Measurements from ENCODE around the gene INTS1.

INTS1 gene

DNA sequence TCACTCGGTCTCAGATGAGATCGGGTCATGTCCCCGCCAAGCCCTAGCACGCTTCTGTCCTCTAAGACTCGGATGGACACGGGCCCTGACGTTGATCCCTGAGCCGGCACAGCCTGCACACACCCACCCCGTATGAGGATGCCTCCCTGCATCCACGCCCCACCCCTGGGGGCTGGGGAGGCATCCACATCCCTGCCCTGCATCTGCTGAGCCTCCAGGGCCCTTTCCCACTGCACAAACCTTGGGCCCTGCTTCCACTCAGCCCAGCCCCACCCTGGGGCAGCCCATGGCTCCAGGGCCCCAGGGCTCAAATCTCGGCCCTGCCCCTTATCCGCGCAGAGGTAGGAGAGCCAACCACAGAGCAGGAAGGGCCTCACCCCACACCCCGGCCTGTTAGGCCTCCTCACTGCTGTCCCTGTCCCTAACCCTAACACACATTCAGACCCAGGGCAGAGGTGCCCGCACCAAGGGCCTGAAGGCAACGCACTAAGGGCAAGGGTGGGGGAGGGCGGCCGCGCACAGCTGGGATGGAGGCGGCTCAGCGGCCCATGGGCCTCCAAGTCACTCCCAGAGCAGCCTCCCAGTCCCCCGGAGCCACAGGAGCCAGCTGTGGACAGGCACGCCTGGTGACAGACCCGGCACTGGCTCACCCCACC lies 35.4 kb downstream of the INTS1 start:
- Histone ChIP-seq H3K27me3 (ENCODE audit: control insufficient read depth, insufficient read depth, low read length) (no peaks in the 10 kb centered on the region), H3K36me3 (ENCODE audit: control insufficient read depth, insufficient read depth, low read length) (no peaks in the 10 kb centered on the region), H3K4me3 (ENCODE audit: low read length) (no peak overlapping the region), H3K9ac (ENCODE audit: low read length) (no peak overlapping the region), H3K27ac (ENCODE audit: low read depth, low read length) (no peak overlapping the region), H3K4me1 (ENCODE audit: control insufficient read depth, insufficient read depth, low read length) (peaks cover 13% of the 10 kb centered on the region)

DNA sequence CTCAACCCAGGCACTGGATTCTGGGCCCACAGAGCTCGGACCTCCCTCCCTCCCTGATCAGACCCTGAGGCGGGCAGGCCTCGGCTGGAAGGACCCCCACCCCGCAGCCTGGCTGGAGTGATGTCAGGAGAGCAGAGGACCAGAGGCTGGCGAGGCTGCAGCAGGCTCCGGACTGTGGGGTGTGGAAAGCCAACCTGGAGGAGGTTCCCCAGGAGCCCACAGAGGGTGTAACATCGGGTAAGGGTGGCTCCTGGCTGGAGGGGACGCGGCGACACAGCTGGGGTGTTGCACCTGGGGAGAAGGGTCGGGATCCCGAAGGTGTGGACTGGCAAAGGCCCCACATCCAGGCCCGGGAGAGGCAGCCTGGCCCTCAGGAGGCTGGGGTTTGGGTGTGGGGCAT lies 36.0 kb downstream of the INTS1 start:
- Histone ChIP-seq H3K36me3 (ENCODE audit: control insufficient read depth, insufficient read depth, low read length) (no peaks in the 10 kb centered on the region), H3K27me3 (ENCODE audit: control insufficient read depth, insufficient read depth, low read length) (no peaks in the 10 kb centered on the region), H3K4me1 (ENCODE audit: control insufficient read depth, insufficient read depth, low read length) (peaks cover 16% of the 10 kb centered on the region), H3K9ac (ENCODE audit: low read length) (no peak overlapping the region), H3K27ac (ENCODE audit: low read depth, low read length) (peak overlapping the region; percentile 26), H3K4me3 (ENCODE audit: low read length) (no peak overlapping the region)

DNA sequence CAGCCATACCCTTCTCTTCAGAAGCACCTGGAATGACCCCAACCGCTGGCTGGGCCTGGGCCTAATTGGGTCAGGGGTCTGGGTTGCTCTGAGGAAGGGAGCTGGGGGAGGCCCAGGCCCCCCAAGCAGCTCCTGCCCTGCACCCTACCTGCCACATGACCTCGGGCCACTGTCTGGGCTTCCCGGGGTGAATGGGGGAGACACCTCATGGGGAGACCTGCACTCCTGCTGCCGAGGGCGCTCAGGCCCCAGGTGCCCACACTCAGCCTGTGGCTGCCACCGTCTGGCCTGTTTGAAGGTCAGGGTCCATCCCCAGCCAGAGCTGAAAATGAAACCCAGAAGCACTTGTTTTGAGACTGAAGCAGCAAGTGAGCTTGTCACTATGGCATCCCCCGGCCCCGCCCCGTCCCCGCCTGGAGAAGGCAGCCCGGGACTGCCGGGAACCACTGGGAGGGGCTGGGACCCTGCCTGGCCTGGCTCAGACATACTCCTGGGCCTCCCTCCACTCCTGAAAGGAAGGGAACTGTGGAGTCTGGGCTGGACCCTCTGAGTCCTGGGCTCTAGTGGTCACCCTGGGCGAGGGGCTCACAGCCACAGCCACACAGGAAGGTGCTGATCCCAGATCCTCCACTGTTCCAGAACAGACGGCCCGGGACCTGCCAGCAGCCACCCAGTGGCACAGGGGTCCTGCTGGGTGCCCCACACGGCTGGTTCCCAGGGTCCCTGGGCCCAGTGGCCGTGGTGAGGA lies 37.5 kb downstream of the INTS1 start:
- Histone ChIP-seq H3K27ac (ENCODE audit: low read depth, low read length) (peak overlapping the region; percentile 83), H3K9ac (ENCODE audit: low read length) (no peak overlapping the region), H3K4me3 (ENCODE audit: low read length) (peak overlapping the region; percentile 25)

DNA sequence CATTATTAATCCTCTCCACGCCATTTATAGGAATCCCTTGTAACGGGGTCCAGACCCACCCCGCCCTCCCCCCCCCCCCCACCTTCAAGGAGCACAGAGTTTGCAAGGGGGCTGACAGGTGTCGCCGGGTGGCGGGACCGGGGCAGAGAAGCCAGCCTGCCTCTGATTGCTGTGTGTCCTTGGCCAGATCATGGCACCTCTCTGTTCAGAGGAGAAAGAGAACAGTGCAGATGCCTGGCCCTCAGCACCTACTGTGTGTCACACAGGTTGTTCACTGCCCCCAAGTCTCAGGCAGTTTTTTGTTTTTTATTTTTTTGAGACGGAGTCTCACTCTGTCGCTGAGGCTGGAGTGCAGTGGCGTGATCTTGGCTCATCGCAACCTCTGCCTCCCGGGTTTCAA lies 39.5 kb downstream of the INTS1 start:
- no peak overlapping the region for H3K27ac ChIP-seq (ENCODE audit: low read depth, low read length)
- no peaks in the 10 kb centered on the region for H3K27me3 ChIP-seq (ENCODE audit: control insufficient read depth, insufficient read depth, low read length)

More for the DNA sequence above, 37.5 kb downstream of the INTS1 start:
- H3K27me3 ChIP-seq (ENCODE audit: control insufficient read depth, insufficient read depth, low read length) = no peaks in the 10 kb centered on the region
- peaks cover 16% of the 10 kb centered on the region for H3K4me1 ChIP-seq (ENCODE audit: control insufficient read depth, insufficient read depth, low read length)
- H3K36me3 ChIP-seq (ENCODE audit: control insufficient read depth, insufficient read depth, low read length) = no peaks in the 10 kb centered on the region

DNA sequence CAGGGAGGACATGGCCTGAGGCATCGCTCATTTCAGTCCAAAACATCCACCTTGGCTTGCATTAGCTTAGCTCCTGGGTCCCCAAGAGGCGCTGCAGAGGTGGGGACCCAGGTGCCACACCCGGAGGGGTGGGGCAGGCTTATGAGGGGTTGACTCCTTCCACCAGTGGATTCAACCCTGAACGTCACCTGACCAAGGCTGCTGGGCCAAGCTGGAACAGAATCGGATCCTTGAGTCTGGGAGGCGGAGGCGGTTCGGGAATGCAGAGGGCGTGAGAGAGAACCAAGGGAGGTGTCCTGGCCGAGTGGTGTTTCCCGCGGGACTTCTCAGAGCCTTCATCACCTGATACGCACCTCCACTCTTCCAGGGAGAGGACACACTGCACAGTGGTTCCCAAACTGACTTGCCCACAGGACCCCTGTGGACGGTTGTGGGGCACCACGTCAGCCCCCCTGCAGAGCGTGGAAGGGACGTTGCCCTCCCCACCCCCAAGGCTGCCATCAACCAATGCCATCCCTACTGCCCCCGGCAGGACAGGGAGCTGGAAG lies 40.4 kb downstream of the INTS1 start:
- H3K27ac ChIP-seq (ENCODE audit: low read depth, low read length) = no peak overlapping the region
- H3K27me3 ChIP-seq (ENCODE audit: control insufficient read depth, insufficient read depth, low read length) = no peaks in the 10 kb centered on the region
- H3K9ac ChIP-seq (ENCODE audit: low read length) = no peak overlapping the region
- no peak overlapping the region for H3K4me3 ChIP-seq (ENCODE audit: low read length)
- peaks cover 21% of the 10 kb centered on the region for H3K4me1 ChIP-seq (ENCODE audit: control insufficient read depth, insufficient read depth, low read length)
- H3K36me3 ChIP-seq (ENCODE audit: control insufficient read depth, insufficient read depth, low read length) = no peaks in the 10 kb centered on the region

More for the DNA sequence above, 39.5 kb downstream of the INTS1 start:
- Histone ChIP-seq H3K9ac (ENCODE audit: low read length) (no peak overlapping the region), H3K36me3 (ENCODE audit: control insufficient read depth, insufficient read depth, low read length) (no peaks in the 10 kb centered on the region), H3K4me3 (ENCODE audit: low read length) (no peak overlapping the region), H3K4me1 (ENCODE audit: control insufficient read depth, insufficient read depth, low read length) (peaks cover 21% of the 10 kb centered on the region)

DNA sequence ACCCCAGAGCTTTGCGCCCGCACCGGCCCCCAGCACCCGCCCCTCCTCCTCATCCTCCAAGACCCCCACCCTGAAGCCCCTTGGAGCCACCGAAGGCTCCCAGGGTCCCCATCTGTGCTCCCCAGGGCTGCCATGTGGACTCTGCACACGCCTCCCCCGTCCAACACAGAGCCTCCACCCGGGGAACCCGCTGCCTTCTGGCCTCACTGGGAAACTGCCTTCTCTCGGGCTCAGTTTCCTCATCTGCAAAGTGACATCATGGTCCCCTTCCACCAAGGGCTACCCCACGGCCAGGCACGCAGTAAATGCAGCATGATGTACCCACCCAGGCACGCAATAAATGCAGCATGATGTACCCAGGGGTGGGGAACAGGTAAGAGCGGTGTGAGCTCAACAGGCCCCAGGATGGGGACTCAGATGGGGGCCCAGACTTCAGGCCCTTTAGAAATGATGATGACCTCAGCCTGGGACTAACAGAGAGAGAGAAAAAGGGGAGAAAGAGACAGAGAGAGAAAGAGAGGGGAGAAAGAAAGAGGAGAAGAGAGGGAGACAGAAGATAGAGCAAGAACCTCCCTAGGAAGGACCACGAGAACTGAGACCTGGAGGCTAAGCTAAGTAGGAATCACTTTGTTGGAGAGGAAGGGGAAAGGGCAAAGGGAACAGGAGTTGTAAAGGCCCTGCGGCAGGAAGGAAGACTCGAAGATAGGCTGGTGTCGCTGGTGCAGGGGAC lies 42.4 kb downstream of the INTS1 start:
- Histone ChIP-seq H3K36me3 (ENCODE audit: control insufficient read depth, insufficient read depth, low read length) (no peaks in the 10 kb centered on the region), H3K9ac (ENCODE audit: low read length) (no peak overlapping the region), H3K4me3 (ENCODE audit: low read length) (no peak overlapping the region), H3K27me3 (ENCODE audit: control insufficient read depth, insufficient read depth, low read length) (no peaks in the 10 kb centered on the region), H3K27ac (ENCODE audit: low read depth, low read length) (peak overlapping the region; percentile 88), H3K4me1 (ENCODE audit: control insufficient read depth, insufficient read depth, low read length) (peaks cover 21% of the 10 kb centered on the region)

DNA sequence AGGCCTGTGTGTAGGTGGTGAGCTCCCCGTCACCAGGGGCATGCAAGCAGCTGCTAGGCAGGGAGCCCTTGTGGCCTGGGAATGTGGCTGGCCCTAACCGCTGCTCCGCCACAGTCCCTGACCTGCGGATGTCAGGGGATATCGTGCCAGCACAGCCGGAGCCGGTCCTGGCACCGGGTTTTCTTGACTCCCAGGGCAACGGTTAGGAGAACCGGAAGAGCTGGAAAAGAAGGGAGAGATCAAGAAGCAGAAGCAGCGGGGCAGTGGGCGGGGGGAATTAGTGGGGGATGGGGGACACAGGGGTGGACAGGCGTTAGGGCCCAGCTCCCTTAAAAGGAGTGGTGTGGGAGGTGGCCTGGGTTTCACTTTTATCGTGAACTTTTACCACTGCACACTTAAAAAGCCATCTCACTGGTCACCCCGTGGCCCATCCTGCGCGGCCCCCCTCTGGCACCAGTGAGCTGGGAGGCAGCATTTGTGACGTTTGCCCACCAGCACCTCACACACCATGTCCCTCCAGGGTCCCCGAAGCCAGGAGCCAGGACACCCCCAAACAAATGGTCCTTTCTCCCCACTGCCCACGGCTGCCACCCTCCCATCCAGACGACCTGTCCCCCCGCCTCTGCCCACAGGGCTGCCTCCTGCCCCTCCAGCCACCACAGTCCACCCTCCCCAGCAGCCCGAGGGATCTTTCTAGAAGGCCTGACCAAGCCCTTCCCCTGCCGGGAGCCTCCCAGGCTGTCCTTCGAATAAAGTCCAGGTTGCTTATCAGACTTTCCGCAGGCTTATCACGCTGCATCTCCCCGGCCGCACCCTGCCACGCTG lies 43.2 kb downstream of the INTS1 start:
- peak overlapping the region; percentile 79 for H3K4me3 ChIP-seq (ENCODE audit: low read length)
- H3K9ac ChIP-seq (ENCODE audit: low read length) = peak overlapping the region; percentile 51
- peak overlapping the region; percentile 88 for H3K27ac ChIP-seq (ENCODE audit: low read depth, low read length)
- peaks cover 18% of the 10 kb centered on the region for H3K4me1 ChIP-seq (ENCODE audit: control insufficient read depth, insufficient read depth, low read length)
- no peaks in the 10 kb centered on the region for H3K27me3 ChIP-seq (ENCODE audit: control insufficient read depth, insufficient read depth, low read length)
- no peaks in the 10 kb centered on the region for H3K36me3 ChIP-seq (ENCODE audit: control insufficient read depth, insufficient read depth, low read length)

DNA sequence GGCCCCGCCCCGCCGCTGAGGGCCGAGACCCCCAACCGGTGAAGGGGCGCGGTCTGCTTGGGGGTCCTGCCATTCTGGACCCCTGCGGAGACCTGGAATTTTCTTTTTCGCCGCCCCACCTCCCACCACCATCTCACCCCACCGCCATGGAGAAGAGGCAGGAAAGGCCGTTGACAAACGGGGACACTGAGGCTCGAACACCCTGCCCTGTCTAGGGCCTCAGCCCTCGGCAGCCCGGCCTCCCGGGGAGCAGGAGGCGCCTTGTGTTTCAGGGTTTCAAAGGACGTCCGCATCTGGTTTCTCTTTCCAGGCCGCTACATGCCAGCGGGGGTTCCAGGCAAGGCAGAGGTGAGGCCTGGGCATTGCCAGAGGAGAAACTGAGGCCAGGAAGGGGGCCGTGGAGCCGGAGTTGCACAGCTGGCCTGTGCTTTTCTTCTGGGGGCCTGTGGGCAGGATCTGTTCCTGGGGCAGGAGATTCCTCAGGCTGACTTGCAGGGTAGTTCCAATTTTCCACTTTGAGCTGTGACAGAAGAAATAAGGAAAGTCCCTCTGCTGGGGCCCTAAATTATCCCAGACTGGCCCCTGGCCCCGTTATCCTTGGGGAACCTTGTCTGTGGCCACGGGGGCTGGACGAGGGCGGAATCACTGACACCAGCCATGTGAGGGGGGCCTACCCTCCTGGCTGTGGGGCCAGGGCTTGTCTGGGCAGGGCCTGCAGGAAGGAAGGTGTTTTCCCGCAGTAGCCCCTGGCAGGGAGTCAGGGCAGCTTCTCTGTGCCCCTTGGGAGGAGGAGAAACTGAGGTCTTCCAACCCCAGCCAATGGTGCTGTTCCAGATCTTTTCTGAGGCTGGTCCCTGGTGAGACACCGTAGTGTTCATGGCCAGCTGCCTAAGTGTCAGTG lies 44.0 kb downstream of the INTS1 start:
- Histone ChIP-seq H3K4me3 (ENCODE audit: low read length) (peak overlapping the region; percentile 79), H3K36me3 (ENCODE audit: control insufficient read depth, insufficient read depth, low read length) (no peaks in the 10 kb centered on the region), H3K9ac (ENCODE audit: low read length) (peak overlapping the region; percentile 25), H3K27me3 (ENCODE audit: control insufficient read depth, insufficient read depth, low read length) (no peaks in the 10 kb centered on the region), H3K4me1 (ENCODE audit: control insufficient read depth, insufficient read depth, low read length) (peaks cover 18% of the 10 kb centered on the region), H3K27ac (ENCODE audit: low read depth, low read length) (peak overlapping the region; percentile 88)

DNA sequence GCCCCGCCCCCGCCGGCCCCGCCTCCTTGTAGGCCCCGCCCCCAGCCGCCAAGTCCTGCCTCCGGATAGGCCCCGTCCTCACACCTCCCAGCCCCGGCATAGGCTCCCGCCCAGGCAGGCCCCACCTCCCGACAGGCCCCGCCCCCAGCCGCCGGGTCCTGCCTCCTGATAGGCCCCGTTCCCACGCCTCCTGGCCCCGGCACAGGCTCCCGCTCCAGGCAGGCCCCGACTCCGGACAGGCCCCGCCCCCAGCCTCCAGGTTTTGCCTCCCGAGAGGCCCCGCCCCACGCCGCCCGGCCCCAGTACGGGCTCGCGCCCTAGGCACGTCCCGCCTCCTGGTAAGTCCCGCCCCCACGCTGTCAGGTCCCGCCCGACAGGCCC lies 44.7 kb downstream of the INTS1 start:
- peaks cover 18% of the 10 kb centered on the region for H3K4me1 ChIP-seq (ENCODE audit: control insufficient read depth, insufficient read depth, low read length)
- H3K27ac ChIP-seq (ENCODE audit: low read depth, low read length) = peak overlapping the region; percentile 88
- no peak overlapping the region for H3K4me3 ChIP-seq (ENCODE audit: low read length)
- H3K36me3 ChIP-seq (ENCODE audit: control insufficient read depth, insufficient read depth, low read length) = no peaks in the 10 kb centered on the region
- H3K9ac ChIP-seq (ENCODE audit: low read length) = no peak overlapping the region
- H3K27me3 ChIP-seq (ENCODE audit: control insufficient read depth, insufficient read depth, low read length) = no peaks in the 10 kb centered on the region

DNA sequence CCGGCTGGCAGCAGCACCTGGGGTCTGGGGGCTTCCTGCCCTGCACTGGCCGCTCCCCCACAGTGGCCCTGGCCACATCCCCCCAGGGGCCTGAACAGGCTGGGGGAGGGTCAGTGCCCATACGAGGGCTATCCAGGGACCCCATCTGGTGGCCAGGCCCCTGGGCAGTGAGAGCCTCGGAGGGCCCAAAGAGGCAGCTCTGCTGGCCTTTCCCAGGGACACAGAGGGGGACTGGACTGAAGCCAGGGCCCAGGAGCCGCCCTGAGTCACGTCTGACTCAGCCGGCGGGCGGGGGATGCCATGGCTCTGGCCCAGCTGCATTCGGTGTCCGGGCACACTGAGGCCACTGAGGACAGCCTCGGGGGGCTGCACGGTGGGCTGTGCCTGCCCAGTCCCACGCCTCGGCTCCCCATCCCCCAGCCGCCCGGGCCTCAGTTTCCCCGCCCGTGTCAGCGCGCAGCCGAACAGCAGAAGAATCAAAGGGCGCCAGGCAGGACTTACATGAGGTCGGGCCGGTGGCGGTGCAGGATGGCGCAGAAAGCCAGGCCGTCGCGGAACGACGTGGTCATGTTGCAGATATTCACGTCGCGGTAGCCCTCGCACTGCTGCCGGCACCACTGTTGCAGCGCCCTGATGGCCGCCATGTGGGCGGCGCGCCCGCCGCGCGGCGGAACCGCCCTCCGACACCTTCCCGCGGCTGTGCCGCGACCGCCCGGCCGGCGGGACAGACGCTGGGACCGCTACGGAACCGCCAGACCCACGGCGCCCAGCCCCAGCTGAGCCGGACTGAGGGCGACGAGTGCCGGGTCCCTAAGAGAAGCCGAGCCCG lies 45.3 kb downstream of the INTS1 start, which contains the start of gene MICALL2:
Gene MICALL2 (minus strand): TSS at position 788 of the 829 bp plus-strand sequence. CDS start 144 bp downstream, at position 644.
- H3K9ac ChIP-seq (ENCODE audit: low read length) = peak within 1 kb of the TSS; percentile 49
- no peaks in the 10 kb centered on the region for H3K36me3 ChIP-seq (ENCODE audit: control insufficient read depth, insufficient read depth, low read length)
- peak within 1 kb of the TSS; percentile 88 for H3K27ac ChIP-seq (ENCODE audit: low read depth, low read length)
- H3K4me1 ChIP-seq (ENCODE audit: control insufficient read depth, insufficient read depth, low read length) = peaks cover 13% of the 10 kb centered on the region
- no peaks in the 10 kb centered on the region for H3K27me3 ChIP-seq (ENCODE audit: control insufficient read depth, insufficient read depth, low read length)
- peak within 1 kb of the TSS; percentile 79 for H3K4me3 ChIP-seq (ENCODE audit: low read length)

Measured in rectal smooth muscle tissue (tissue), 1 donor.